Mesenchymal stem cell (in vitro differentiated cells and primary cell): ENCODE measurements around the gene P4HA2.

ENCODE experiments used
- DNase-seq: peaks from one replicate; pipeline ENCODE4 v3.0.0-alpha.2; 2013
- H2AFZ ChIP-seq: one replicate; pipeline ENCODE4 v1.6.1; 2013; ENCODE audit warnings: low read depth, mild to moderate bottlenecking, control low read depth, inconsistent platforms, low read length, moderate library complexity
- H2AK5ac ChIP-seq: 2 replicates; pipeline ENCODE4 v1.6.1; 2013; ENCODE audit warnings: low read length, moderate library complexity, mild to moderate bottlenecking, inconsistent platforms; ENCODE audit not compliant: severe bottlenecking
- H2BK120ac ChIP-seq: one replicate; pipeline ENCODE4 v1.6.1; 2013; ENCODE audit warnings: low read depth, mild to moderate bottlenecking, inconsistent platforms, low read length, moderate library complexity
- H2BK12ac ChIP-seq, 2 experiments: one replicate each; pipeline ENCODE4 v1.6.1; 2013; ENCODE audit warnings: inconsistent platforms in 2 of 2, low read length in 2 of 2, mild to moderate bottlenecking in 2 of 2, moderate library complexity in 2 of 2, control low read depth in 1 of 2
- H2BK15ac ChIP-seq: one replicate; pipeline ENCODE4 v1.6.1; 2013; ENCODE audit warnings: mild to moderate bottlenecking, low read depth, inconsistent platforms; ENCODE audit not compliant: poor library complexity, severe bottlenecking
- H2BK5ac ChIP-seq: 2 replicates; pipeline ENCODE4 v1.6.1; 2013; ENCODE audit warnings: low read depth, mild to moderate bottlenecking, low read length, control low read depth, inconsistent platforms; ENCODE audit not compliant: poor library complexity, severe bottlenecking
- H3K14ac ChIP-seq, 2 experiments: one replicate each; pipeline ENCODE4 v1.6.1; 2013; ENCODE audit warnings: inconsistent platforms in 2 of 2, low read length in 2 of 2, control low read depth in 1 of 2, mild to moderate bottlenecking in 1 of 2, moderate library complexity in 1 of 2
- H3K18ac ChIP-seq, 2 experiments: one replicate each; pipeline ENCODE4 v1.6.1; 2013; ENCODE audit warnings: inconsistent platforms in 2 of 2, low read length in 2 of 2, control low read depth in 1 of 2, low read depth in 1 of 2, mild to moderate bottlenecking in 1 of 2
- H3K23ac ChIP-seq, 2 experiments: one replicate each; pipeline ENCODE4 v1.6.1; 2013; ENCODE audit warnings: inconsistent platforms in 2 of 2, low read length in 2 of 2, mild to moderate bottlenecking in 2 of 2, moderate library complexity in 2 of 2, control low read depth in 1 of 2
- H3K27ac ChIP-seq: 2 replicates; pipeline ENCODE4 v1.5.1; 2013; ENCODE audit warnings: mild to moderate bottlenecking, moderate library complexity, low read length, control low read depth, inconsistent platforms; ENCODE audit not compliant: poor library complexity, severe bottlenecking
- H3K27me3 ChIP-seq, 2 experiments: 2 replicates each; pipeline versions ENCODE4 v1.6.1 to v1.7.0; 2013; ENCODE audit warnings: low read length in 2 of 2, mild to moderate bottlenecking in 2 of 2, moderate library complexity in 2 of 2, control low read depth in 1 of 2, inconsistent platforms in 1 of 2; ENCODE audit not compliant: control insufficient read depth in 1 of 2, insufficient read depth in 1 of 2
- H3K36me3 ChIP-seq, 2 experiments: 2 replicates each; pipeline versions ENCODE4 v1.6.1 to v1.7.0; 2013; ENCODE audit warnings: low read length in 2 of 2, control low read depth in 1 of 2, inconsistent platforms in 1 of 2, low read depth in 1 of 2, mild to moderate bottlenecking in 1 of 2; ENCODE audit not compliant: insufficient read depth in 2 of 2, control insufficient read depth in 1 of 2
- H3K4ac ChIP-seq, 2 experiments: one replicate each; pipeline ENCODE4 v1.6.1; 2013; ENCODE audit warnings: inconsistent platforms in 2 of 2, low read length in 2 of 2, mild to moderate bottlenecking in 2 of 2, moderate library complexity in 2 of 2, control low read depth in 1 of 2, low read depth in 1 of 2
- H3K4me1 ChIP-seq: 2 replicates; pipeline ENCODE4 v1.6.1; 2013; ENCODE audit warnings: low read depth, low read length, control low read depth; ENCODE audit not compliant: control insufficient read depth, insufficient read depth
- H3K4me2 ChIP-seq: 2 replicates; pipeline ENCODE4 v1.6.1; 2013; ENCODE audit warnings: low read length, mild to moderate bottlenecking, inconsistent platforms; ENCODE audit not compliant: poor library complexity, severe bottlenecking
- H3K4me3 ChIP-seq, 2 experiments: 2 replicates each; pipeline versions ENCODE4 v1.5.1 to v1.7.0; 2013; ENCODE audit warnings: low read length in 2 of 2, mild to moderate bottlenecking in 2 of 2, control low read depth in 1 of 2, low read depth in 1 of 2; ENCODE audit not compliant: insufficient read depth in 1 of 2
- H3K79me1 ChIP-seq: replicated peaks from 2 replicates; pipeline ENCODE4 v1.6.1; 2013; ENCODE audit warnings: mild to moderate bottlenecking, control low read depth, low read length, inconsistent platforms; ENCODE audit not compliant: poor library complexity, severe bottlenecking
- H3K9ac ChIP-seq: 2 replicates; pipeline ENCODE4 v1.7.0; 2013; ENCODE audit warnings: mild to moderate bottlenecking, low read length, moderate library complexity
- H3K9me3 ChIP-seq: 2 replicates; pipeline ENCODE4 v1.7.0; 2013; ENCODE audit warnings: mild to moderate bottlenecking, low read length; ENCODE audit not compliant: control insufficient read depth
- H4K8ac ChIP-seq: one replicate; pipeline ENCODE4 v1.6.1; 2013; ENCODE audit warnings: inconsistent platforms, mild to moderate bottlenecking, low read length, moderate library complexity
- H4K91ac ChIP-seq: one replicate; pipeline ENCODE4 v1.6.1; 2013; ENCODE audit warnings: mild to moderate bottlenecking, low read length, inconsistent platforms
- WGBS: methylation state at CpG from one replicate; pipeline ENCODE4 v1.1.7; 2013; ENCODE audit warnings: mixed read lengths; 5-methylcytosine and 5-hydroxymethylcytosine counted together

The P4HA2 gene

GRCh38 chr5:132180134-132180745 is 47.4 kb downstream of the P4HA2 start:
- Histone ChIP-seq H3K23ac (no peak overlapping the region), H3K4me3 (no peak overlapping the region), H3K4ac (no peak overlapping the region), H2BK12ac (no peak overlapping the region), H2BK15ac (no peak overlapping the region), H4K91ac (no peak overlapping the region), H3K9me3 (no peaks in the 10 kb centered on the region), H3K27ac (no peak overlapping the region), H3K18ac (no peak overlapping the region), H3K9ac (peak overlapping the region; percentile 64), H3K27me3 (no peaks in the 10 kb centered on the region), H2AFZ (no peak overlapping the region), H3K4me2 (no peak overlapping the region), H3K4me1 (peaks cover 4% of the 10 kb centered on the region), H3K36me3 (no peaks in the 10 kb centered on the region), H2AK5ac (no peak overlapping the region), H3K14ac (no peak overlapping the region), H3K79me1 (no peaks in the 10 kb centered on the region), H2BK120ac (no peak overlapping the region), H4K8ac (no peak overlapping the region), H2BK5ac (no peak overlapping the region)
- 18% methylated on average over 6 of the region's 8 CpGs for WGBS
- peak; percentile 64 for DNase-seq

DNA sequence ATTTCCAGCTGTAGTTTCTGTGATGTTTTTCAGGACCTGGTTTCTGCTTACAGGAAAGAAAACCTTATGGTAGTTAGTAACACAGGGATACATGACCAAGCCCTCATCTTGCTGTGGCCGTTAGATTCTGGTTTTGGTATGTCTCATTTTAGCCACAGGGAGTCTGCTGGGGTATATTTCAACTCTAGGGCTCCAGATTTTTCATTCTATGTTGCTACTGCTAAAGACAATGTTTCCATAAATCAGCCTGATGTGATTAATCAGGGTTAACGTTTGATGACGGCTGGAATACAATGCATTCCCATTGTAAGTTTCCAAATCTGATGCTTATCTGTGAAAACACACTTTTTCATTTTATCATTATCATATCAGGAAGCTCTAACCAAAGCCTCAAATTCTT is 48.2 kb downstream of the P4HA2 start:
- peaks cover 4% of the 10 kb centered on the region for H3K4me1 ChIP-seq
- H3K14ac ChIP-seq: no peak overlapping the region
- peak overlapping the region; percentile 64 for H3K9ac ChIP-seq
- H2BK120ac ChIP-seq: no peak overlapping the region
- no peak overlapping the region for H3K4ac ChIP-seq
- no peak overlapping the region for H3K4me2 ChIP-seq
- no peak overlapping the region for H4K8ac ChIP-seq
- H3K4me3 ChIP-seq: no peak overlapping the region
- no peak overlapping the region for H3K23ac ChIP-seq
- no peaks in the 10 kb centered on the region for H3K9me3 ChIP-seq
- no peaks in the 10 kb centered on the region for H3K36me3 ChIP-seq
- no peak overlapping the region for H3K27ac ChIP-seq
- no peak overlapping the region for H2AK5ac ChIP-seq
- no peak overlapping the region for H4K91ac ChIP-seq
- no peak for DNase-seq
- no peaks in the 10 kb centered on the region for H3K27me3 ChIP-seq
- no peak overlapping the region for H2BK15ac ChIP-seq
- no peak overlapping the region for H3K18ac ChIP-seq
- no peak overlapping the region for H2BK12ac ChIP-seq
- no peaks in the 10 kb centered on the region for H3K79me1 ChIP-seq
- H2AFZ ChIP-seq: no peak overlapping the region
- no peak overlapping the region for H2BK5ac ChIP-seq
- 93% methylated on average over 3 of the region's 3 CpGs for WGBS

GRCh38 chr5:132177691-132178149 is 49.9 kb downstream of the P4HA2 start:
- H3K79me1 ChIP-seq: no peaks in the 10 kb centered on the region
- H2AFZ ChIP-seq: no peak overlapping the region
- H3K4ac ChIP-seq: no peak overlapping the region
- no peak overlapping the region for H3K4me3 ChIP-seq
- no peak for DNase-seq
- no peak overlapping the region for H2BK15ac ChIP-seq
- H2BK12ac ChIP-seq: no peak overlapping the region
- H2AK5ac ChIP-seq: no peak overlapping the region
- H3K4me2 ChIP-seq: no peak overlapping the region
- H4K8ac ChIP-seq: no peak overlapping the region
- no peak overlapping the region for H3K23ac ChIP-seq
- no peak overlapping the region for H3K27ac ChIP-seq
- H3K18ac ChIP-seq: no peak overlapping the region
- no peak overlapping the region for H3K14ac ChIP-seq
- no peaks in the 10 kb centered on the region for H3K9me3 ChIP-seq
- 94% methylated on average over 5 of the region's 6 CpGs for WGBS
- H3K36me3 ChIP-seq: no peaks in the 10 kb centered on the region
- no peak overlapping the region for H4K91ac ChIP-seq
- peaks cover 4% of the 10 kb centered on the region for H3K4me1 ChIP-seq
- no peak overlapping the region for H3K9ac ChIP-seq
- no peak overlapping the region for H2BK120ac ChIP-seq
- H2BK5ac ChIP-seq: no peak overlapping the region
- H3K27me3 ChIP-seq: no peaks in the 10 kb centered on the region

- DNase-seq: no peak
- H2BK12ac ChIP-seq: no peak overlapping the region
- H3K4me3 ChIP-seq: no peak overlapping the region
- no peak overlapping the region for H2BK15ac ChIP-seq
- H3K4ac ChIP-seq: no peak overlapping the region
- H3K4me2 ChIP-seq: no peak overlapping the region
- H3K9ac ChIP-seq: no peak overlapping the region
- H3K23ac ChIP-seq: no peak overlapping the region
- H4K91ac ChIP-seq: no peak overlapping the region
- H2BK5ac ChIP-seq: no peak overlapping the region
- no peaks in the 10 kb centered on the region for H3K36me3 ChIP-seq
- no peaks in the 10 kb centered on the region for H3K9me3 ChIP-seq
- no peak overlapping the region for H3K27ac ChIP-seq
- H2BK120ac ChIP-seq: no peak overlapping the region
- no peak overlapping the region for H2AK5ac ChIP-seq
- H4K8ac ChIP-seq: no peak overlapping the region
- no peak overlapping the region for H2AFZ ChIP-seq
- H3K4me1 ChIP-seq: peaks cover 4% of the 10 kb centered on the region
- no peaks in the 10 kb centered on the region for H3K79me1 ChIP-seq
- no peak overlapping the region for H3K18ac ChIP-seq
- no peak overlapping the region for H3K14ac ChIP-seq
- H3K27me3 ChIP-seq: no peaks in the 10 kb centered on the region
- WGBS: 72% methylated on average over 2 of the region's 3 CpGs
Observed at GRCh38 chr5:132176987-132177386, 50.7 kb downstream of the P4HA2 start.
